ENCODE measurements around the gene LRRC75A.

LRRC75A gene

DNA sequence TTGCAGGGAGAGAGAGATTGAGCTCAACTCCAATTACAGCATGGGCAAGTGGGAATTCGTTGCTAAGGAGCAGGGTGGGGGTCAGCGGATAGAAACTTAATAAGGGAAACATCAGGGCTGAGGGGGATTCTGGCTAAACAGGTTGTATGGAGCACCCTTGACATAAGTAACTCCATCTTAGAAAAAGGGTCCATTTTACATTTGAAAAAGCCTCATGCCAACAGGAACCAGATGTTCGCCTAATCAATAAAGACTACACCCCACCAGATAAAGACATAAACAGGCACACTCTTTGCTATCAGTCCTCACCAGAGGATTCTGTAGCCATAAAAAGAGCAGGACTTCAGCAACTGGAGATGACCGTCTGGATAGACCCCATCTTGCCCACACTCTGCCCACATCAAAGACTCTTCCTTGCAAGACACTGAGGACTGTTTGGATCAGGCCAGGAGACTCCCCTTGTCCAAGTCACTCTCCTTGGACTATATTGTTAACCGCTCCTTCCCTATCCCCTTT lies 1.6 kb upstream of the LRRC75A start:
- no peak for DNase-seq (ENCODE audit: low read depth)

DNA sequence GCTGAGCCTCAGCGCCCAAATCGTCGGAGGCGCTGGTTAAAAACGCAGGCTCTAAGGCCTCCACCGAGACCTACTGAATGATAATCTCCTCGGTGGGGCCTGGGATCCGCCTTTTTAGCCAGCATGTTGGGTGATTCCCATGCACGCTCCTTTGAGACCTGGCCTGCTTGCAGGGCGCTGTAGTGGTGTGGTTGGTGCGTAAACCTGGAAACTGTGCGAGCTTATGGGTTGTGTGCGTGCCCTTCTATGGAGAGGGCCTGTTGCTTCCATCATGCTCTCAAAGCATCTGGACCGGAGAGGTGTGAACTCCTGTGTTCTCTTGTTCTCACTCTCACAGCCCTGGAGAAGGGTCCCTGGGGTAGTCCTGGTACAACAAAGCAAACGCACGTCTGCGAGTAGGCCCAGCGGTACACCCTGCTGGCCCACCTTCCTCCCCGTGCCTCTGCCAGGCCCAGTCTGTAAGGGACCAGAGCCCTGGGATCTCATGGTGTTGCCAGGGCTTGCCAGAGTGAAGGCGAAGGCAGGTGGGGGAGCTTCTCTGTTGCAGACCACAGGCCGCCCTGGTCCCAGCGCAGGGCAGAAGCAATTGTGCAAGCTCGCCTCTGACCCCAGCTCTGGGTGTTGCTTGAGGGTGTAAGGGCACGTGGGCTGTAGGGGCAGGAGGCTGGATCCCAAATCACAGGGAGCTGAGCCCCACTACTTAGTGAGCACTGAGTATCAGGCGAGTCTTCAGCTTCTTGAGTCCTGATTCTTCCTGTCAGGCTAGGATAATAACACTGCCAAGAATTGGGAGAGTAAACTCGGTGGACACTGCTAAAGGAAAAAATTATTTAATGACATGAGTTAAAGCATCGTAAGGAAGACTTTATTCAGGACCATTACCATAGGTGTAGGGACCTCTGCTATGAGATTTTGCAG lies 879 bp upstream of the LRRC75A start:
- DNase-seq (ENCODE audit: low read depth) = no peak

DNA sequence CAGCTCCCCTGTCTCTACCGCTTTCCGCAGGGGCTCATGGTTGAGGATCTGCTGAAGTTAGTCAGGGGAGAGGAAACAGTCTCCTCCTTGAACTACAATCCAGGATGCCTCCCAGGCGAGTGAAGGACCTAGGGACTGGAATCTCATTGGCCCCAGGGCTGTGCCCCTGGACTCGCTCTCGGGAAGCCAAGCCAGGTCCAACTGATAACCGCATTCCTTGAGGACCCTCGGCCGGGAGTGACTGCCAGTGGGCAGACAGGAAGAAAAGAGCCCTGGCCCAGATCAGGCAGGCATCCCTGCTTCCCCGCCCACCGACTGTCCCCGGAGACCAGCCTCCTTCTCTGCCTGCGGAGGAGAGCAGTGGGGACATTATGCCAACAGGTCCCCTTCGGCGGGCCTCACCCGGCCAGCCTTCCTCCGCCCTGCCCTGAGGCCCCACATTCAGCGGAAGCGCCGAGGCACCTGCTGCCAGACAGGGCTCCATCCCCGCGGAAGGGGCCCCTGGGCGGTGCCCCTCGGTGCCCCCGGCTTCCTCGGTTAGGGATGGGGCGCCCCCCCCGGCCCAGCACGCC lies 776 bp downstream of the LRRC75A start:
- no peak for DNase-seq (ENCODE audit: low read depth)

DNA sequence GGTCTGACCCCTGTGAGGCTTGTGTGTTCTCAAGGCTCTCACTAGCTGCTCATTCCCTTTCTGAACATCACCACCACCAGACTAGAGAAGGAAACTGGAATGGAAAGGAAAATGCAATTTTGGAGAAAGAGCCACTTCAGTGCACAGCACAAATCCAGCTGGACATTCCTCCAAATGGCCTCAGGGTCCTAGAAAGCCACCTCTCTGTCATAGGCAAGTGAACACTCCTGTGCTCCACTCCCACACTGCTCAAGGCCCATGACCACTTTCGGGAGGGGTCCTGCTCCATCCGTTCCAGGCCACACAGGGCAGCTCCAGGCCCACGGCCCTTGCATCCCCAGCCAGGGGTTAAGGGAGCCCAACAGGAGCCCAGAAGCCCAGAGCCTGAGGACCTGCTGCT lies 2.6 kb downstream of the LRRC75A start:
- no peak for DNase-seq (ENCODE audit: low read depth)

DNA sequence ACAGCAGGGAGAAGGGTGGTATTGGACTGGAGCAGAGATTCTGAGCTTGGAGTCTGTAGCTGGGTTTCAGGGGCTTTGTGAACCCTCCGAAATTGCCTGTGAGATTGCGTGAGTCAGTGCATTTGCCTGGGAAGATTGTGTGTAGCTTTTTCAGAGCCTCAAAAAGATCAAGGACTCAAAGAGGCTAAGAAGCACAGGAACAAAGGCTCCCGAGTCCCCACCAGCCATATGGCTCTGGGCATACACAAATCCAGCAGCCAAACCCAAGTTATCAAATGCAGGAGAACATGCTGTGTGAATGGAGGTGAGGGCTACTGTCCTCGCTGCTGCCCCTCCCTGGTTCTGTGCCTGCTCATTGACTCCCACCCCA lies 3.0 kb downstream of the LRRC75A start:
- DNase-seq (ENCODE audit: low read depth) = no peak

DNA sequence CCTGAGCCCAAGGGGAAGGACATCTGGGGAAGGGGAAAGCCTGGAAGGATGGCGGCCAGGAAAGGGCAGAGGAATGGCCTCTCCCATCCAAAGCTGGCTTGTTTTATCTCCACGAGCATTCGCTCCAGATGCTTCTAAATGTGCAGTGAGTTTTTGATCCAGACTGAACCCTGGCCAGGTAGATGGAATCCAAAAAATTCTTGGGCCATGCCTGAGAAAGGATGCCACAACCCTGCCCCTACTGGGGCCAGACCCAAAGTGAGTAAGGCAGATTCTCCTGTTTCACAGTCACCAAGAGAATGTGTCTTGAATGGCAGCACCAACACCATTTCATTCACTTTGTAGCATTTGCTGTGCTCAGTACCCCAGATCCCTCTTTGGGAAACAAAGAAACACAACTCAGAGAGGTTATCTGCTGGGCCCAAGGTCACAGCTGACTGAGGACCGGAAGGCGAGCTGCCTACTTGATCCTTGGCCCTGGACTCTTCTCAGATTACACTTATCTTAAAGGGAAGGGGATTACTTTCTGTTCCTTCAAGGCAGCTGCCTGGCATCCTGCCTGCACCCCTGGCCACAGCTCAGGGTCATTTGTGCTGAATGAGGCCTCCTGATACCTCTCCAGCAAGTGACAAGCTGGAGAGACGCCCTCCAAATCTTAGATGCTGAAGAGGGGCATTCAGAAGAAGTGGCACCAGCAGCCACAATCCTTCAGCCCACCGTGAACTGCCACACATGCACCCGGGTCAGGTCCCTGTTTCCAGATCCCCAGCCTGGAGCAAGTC lies 3.6 kb downstream of the LRRC75A start:
- DNase-seq (ENCODE audit: low read depth) = no peak

DNA sequence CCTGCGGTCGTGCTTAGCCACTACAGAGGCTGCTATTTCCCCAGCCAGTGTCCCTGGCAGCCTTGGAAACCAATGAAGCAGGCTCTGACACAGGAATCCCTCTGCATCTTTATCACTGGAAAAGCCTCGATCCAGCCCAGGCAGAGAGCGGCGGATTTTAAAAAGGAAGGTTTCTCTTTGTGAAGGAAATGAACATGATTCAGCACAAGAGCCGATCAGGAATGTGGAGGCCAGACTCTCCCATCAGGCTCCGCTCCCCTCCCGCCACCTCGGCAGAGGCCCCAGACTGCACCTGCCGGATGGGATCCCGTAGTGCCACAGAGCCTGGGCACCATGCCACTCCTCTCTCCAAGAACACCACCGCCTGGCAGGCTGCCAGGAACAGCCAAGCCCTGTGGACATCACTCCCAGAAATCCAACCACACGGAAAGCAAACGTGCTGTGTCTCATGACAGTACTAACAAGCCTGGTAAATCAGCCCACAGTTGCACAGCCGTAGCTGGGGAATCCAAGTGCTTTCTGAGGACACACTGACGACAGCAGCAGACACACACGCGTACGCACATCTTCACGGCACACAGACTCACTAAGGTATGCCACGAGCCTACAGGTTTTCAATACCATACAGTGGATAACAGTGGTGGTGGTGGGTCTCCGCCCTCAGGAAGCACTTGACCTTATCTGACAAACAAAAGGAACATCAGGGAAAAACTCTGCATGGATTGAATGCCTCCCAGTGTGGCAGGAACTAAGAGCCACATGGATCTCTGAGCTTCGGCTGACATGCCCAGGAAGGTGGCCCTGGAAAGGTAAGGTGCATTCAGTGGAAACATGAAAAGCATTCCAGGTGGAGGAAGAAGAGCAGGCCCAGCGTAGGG lies 5.4 kb downstream of the LRRC75A start:
- DNase-seq (ENCODE audit: low read depth) = no peak

DNA sequence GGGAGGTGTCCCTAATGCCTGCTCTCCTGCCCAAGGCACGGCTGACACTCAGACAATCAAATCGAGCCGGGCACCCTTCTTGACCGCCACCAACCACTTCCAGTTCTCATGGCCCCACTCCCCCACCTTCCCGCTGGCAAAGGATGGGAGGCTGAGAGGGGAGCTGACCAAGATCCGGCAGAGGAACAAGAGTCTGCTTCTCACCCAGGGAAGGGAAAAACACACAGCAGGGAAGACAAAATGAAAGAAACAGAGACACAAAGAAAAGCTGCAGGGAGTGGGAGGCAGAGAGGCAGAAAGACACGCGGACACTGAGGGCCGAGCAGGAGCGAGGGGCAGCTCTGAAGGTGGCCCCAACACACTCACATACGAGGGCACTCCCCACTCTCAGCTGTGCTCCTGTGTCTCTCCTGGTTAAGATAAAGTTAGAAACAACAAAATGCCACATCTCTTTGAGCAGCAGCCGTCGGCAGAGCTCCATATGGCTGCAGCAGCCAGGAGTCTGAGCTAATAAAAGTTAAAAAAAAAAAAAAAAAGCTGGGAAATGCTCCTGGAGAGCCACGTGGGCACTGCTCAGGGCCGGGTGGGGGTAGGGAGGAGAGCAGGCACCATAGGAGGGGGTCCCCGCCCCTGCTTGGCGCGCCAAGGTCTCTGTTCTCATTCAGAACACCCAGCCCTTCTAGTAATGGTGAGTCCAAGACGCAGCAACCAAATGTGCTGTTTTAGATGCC lies 7.4 kb downstream of the LRRC75A start:
- no peak for DNase-seq (ENCODE audit: low read depth)

DNA sequence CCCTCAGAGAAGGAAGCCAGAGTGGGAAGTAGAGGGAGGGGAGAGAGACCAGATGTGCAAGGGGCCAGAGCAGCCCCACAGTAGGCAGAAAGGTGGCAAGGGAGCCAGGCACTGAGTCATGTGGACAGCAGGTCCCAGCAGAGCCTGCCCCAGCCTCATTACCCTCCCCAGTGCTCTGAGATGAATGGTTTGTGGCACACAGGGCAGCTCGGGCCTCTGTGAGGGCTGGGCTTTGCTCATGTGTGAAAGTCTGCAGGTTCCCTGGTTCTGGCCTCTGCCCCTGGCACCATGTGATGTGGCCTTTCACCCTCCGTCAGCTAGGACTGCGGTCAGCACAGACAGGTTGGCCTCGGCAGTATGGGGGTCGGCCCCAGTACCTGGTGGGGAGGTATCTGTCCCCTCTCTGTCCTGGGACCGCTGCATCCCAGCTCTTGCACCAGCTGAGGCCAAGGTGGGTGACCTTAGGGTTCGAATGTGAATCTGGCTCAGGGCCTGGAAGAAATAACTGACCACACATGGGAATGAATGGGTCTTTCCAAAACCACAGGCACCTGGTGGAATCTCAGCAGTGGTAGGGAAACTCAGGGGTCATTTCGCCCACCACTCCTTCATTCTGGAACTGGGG lies 8.9 kb downstream of the LRRC75A start:
- no peak for DNase-seq (ENCODE audit: low read depth)

DNA sequence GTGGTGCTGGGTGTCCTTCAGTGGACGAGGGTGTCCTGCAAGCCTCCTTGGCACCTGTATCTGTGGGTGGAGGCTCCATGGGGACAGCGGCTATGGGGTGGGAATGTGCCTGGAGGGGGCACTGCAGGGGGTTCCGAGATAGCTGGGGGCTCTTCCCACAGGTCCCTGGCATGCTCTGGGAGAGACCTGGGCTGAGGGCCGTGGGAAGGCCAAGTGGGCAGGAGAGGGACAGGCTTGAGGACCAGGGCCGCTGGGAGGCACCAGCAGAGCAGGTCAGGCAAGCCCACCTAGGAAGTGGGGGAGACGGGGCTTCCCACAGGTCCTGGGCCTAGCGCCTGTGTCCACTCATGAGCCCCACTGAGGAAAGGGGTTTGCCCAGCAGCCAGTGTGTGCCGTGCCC lies 9.7 kb downstream of the LRRC75A start:
- no peak for DNase-seq (ENCODE audit: low read depth)

DNA sequence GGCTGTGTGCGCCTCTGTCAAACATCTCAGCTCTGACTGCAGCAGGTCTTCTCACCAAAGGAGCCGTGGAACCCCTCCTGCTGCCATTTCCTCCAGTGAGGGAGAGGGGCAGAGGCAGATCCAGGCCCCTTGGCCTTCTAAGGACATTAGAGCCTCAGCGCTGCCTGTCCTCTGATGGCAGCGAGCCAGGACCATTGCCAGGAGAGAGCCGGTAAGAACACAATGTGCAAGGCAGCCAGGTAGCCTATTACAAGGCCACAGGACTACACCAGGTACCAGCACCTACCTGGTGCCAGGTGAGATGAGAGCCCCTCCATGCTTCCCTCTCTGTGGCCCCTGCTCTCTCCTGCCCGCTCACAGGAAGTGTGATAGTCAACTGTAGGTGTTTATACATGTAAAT lies 11.0 kb downstream of the LRRC75A start:
- no peak for DNase-seq (ENCODE audit: low read depth)

DNA sequence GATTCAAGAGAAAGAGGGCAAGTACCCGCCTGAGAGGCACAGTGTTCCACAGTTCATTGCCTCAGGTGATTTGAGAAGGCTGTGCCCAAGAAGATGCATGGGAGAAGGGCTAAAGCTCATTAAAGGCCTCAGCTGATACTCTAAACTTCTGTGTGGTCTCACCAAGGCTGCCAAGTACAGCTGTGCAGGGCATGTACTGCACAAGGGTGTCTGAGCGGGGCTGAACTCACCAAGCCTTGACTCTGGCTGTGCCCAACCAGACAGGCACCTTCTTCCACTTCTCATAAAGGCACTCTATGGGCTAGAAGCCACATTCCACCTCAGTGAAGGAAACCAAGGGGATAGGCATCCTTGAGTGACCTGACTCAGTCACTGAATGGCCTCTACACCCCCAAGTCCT lies 12.7 kb downstream of the LRRC75A start:
- DNase-seq (ENCODE audit: low read depth) = no peak

DNA sequence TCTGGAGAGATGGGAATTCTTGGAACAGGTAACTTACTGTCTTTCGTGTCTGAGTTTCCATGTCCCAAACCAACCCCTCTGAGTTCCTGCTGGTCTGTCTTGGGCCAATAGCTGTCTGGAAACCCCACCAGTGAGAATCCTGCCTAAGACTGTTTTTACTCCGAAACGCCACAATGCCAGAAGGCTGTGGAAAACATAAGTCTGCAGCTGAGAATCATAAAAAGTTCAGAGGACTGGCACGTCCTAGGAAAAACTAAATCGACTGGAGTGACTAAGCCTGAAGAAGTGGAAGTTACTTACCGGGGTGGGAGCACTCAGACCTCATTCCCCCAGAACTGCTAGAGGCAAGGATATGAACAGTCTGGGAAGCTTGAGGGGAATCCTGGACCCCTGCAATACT lies 13.3 kb downstream of the LRRC75A start:
- DNase-seq (ENCODE audit: low read depth) = no peak

DNA sequence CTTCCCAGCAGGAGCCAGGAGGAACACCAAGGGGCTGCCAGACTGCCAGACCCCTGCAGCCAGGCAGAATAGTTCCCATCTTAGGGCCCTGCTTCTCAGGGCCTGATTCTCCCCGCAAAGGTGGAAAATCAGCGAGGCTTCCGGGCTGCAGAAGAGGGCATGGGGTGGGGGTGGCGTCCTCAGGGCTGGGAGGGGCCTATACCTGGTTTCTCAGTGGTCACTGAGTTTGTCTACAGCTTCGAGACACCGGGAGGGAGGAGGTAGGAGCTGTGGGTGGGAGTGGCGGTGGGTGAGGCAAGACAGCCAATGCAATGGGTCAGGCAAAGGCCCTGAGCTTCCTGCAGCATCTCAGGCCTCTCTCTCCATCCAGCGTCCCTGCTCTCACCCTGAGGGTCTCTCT lies 14.3 kb downstream of the LRRC75A start:
- DNase-seq (ENCODE audit: low read depth) = no peak

DNA sequence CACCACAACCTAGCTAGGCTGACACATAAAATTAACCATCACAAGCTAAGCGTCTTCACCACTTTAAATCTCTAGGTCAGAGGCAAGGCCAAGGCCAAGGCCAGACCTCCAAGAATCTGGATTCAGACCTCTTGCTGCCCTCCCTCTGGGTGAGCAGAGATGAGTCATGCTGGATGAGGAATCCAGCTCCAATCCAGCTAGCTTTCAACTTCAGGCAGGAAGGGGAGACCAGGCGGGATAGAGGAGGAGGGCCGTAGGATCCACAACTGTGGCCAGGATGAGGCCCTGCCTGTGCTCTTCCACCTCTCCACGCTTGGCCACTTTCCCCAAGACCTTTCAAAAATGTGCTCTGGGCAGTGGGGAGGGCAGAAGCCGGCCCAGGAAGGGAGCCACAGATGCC lies 14.7 kb downstream of the LRRC75A start:
- no peak for DNase-seq (ENCODE audit: low read depth)

DNA sequence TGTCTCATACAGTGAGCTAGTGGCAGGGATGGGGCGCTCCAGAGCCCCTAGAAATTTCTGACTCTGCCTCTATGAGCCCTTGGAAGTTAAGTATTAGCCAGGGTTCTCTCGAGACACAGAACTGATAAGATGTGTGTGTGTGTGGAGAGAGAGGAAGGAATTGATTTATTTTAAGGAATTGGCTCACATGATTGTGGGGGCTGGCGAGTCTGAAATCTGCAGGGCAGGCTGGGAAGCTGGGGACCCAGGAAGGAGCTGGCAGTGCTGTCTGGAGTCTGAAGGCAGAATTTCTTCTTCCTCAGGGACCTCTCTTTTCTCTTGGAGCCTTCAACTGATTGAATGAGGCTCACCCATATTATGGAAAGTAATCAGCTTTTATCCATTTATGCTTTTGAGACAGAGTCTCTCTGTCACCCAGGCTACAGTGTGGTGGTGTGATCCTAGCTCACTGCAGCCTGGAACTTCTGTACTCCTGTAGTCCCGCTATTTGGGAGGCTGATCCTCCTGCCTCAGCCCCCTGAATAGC lies 16.8 kb downstream of the LRRC75A start:
- no peak for DNase-seq (ENCODE audit: low read depth)

DNA sequence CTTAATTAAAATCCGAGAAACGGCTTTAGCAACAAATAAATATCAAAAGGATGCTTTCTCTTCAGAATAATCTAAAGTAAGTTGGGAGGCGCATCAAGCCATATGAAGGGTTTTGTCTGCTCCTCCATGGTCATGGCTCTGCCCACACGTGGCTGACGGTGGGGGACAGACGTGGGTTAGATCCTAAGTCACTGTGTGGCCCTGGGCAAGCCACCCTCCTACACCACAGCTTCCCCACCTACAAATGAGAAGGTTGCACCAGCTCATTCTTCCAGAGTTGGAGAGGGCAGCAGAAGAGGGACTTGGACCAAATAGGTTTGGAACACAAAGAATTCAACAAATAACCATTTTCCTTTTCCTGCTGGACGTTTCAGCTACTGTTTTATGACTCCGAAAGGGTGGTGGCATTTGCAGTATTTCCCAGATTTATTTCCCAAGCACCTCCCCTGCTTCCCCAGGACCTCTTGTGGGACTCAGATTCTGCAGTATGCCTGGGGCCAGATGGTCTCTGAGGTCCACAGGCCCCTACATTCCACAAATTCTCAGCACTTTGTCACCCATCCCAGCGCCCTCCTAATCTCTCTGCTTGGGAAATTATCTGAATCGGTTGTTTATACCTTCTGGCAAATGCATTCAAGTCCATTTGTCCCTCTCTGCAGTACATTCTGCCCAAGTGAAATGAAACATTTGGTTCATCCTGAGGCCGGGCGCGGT lies 17.8 kb downstream of the LRRC75A start:
- DNase-seq (ENCODE audit: low read depth) = no peak

DNA sequence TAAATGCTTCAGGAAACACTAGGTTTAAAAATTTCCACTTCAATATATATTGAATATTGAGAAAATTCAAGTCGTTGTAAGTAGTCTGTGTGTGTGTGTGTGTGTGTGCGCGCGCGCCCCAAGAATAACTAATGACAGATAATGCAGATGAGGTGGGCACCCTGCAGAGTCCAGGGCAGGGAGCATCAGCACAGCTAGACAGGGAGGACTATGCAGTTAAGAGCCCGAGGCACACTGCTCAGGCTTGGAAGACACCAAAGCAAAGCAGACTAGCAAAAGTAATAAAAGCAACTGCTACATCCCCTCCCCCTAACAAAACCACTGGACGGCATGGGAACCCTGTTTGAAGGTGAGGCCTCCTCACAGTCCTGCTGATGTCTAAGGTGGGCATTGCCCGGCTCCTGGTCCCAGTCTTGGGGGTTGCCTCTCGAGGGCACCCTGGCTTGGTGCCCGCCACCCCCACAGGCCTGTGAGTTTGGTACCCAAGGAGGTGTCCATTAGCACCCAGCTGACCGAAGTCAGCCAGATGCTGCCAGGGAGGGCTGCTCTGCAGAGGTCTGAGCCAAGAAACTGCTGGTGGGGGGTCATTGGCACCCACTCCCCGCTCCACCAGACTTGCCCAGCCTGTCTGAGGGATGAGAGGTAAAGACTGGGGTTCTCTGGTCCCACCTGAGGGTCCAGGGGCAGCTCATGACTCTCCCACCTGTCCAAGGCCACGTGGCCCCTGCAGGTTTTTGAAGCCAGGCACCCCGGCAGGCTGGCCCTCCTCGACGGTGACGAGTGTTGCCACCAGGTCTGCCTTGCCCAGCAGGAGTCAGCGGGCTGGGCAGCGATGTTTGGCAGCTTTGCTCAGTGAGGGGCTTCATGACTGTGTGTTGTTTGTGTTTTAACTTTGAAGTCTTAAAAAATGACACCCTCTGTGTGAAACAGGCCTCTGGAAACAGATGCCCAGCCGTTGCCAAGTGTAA lies 18.7 kb downstream of the LRRC75A start:
- no peak for DNase-seq (ENCODE audit: low read depth)

DNA sequence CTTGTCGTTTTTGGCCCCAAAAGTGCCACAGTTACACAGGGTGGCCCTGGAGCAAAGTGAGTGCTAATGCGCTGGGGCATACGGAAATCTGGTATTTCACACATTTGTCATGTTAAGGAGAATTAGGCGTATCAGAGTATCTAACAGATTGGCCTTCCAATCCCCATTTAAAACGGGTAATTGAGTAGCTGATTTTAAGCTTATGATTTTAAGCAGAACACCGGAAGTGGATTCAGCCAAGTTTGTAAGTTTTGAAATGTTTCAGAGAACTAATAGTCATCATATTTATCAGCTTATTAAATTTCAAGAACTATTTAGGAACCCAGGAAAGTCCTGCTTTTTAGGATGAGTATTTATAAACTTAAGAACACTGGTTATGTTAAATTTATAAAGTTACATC lies 19.5 kb downstream of the LRRC75A start:
- no peak for DNase-seq (ENCODE audit: low read depth)
